Ascending aorta (tissue), 2 donors: Measurements from ENCODE around the gene TMBIM4. TPM values are rescaled to one million over a fixed set of nuclear protein-coding genes. Genes with fewer than 3 reads are reported as not detected.

Source experiments
- DNase-seq, 2 donors: peaks; one replicate each; pipeline ENCODE4 v3.0.0-alpha.2; 2019; ENCODE audit warnings: low spot score in 2 of 2
- H3K27ac ChIP-seq, 2 donors: fragments of 200-600 bp; sonication (generic); one replicate each; pipeline ENCODE4 v1.5.1; 2016 to 2017; ENCODE audit warnings: mild to moderate bottlenecking in 1 of 2
- H3K27me3 ChIP-seq: fragments of 200-600 bp; sonication (generic); one replicate; pipeline ENCODE4 v1.5.1; 2017
- H3K36me3 ChIP-seq, 2 donors: fragments of 200-600 bp; sonication (generic); one replicate each; pipeline ENCODE4 v1.5.1; 2016
- H3K4me1 ChIP-seq, 2 donors: fragments of 200-600 bp; sonication (generic); one replicate each; pipeline ENCODE4 v1.5.1; 2016 to 2017; ENCODE audit warnings: mild to moderate bottlenecking in 1 of 2
- H3K4me3 ChIP-seq, 2 donors: fragments of 200-600 bp; sonication (generic); one replicate each; pipeline ENCODE4 v1.5.1; 2016 to 2017; ENCODE audit warnings: mild to moderate bottlenecking in 1 of 2
- H3K9me3 ChIP-seq, 2 donors: fragments of 200-600 bp; sonication (generic); one replicate each; pipeline ENCODE4 v1.5.1; 2016
- intact Hi-C: fragments of 100-400 bp; cut with DNase I; formaldehyde crosslinking; loops from one replicate; pipeline ENCODE4 v1.15.1; 2023
- total RNA-seq: library from RNA; depleted of rRNA; stranded (reverse); fragments of >200 nt; gene quantifications from one replicate; pipeline ENCODE4 v1.1.0, GENCODE V29; 2016
- TF ChIP-seq, protein P1 (sequence below), 3 experiments: fragments of 200-600 bp in 2 of 3; fragments of 450-650 bp in 1 of 3; sonication (generic) in 2 of 3; IDR thresholded peaks; one replicate each; pipeline ENCODE4 v1.5.1; 2016 to 2019; ENCODE audit warnings: antibody characterized with exemption in 3 of 3, mild to moderate bottlenecking in 1 of 3, moderate library complexity in 1 of 3

The TMBIM4 gene
- total RNA-seq, 1 donor from 2014 or later: 114 TPM

DNA sequence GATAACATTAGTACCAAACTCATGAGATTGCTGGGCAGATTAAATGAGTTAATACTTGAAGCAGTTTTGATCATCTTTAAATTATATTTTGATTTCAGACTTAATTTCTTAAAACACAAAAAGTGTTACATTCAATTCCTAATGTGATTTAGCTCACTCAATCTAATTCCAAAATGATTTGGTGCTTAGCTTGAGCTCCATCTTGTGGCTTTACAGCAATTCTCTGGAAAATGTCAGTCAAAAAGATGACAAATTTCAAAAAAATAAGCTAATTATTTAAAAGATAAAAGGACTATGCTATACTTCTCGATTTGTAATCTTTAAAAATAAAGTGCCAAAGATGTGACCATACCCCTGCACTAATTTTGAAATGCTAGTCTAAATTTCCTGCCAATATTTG, 49.3 kb downstream of the TMBIM4 start:
- Histone ChIP-seq H3K36me3 (peaks cover 16 to 41% of the 10 kb centered on the region in 2 donors), H3K4me3 (no peak overlapping the region), H3K4me1 (peaks cover 0 to 8% of the 10 kb centered on the region in 2 donors), H3K27ac (no peak overlapping the region), H3K27me3 (no peaks in the 10 kb centered on the region), H3K9me3 (no peaks in the 10 kb centered on the region)
- TF ChIP-seq, protein P1, sequence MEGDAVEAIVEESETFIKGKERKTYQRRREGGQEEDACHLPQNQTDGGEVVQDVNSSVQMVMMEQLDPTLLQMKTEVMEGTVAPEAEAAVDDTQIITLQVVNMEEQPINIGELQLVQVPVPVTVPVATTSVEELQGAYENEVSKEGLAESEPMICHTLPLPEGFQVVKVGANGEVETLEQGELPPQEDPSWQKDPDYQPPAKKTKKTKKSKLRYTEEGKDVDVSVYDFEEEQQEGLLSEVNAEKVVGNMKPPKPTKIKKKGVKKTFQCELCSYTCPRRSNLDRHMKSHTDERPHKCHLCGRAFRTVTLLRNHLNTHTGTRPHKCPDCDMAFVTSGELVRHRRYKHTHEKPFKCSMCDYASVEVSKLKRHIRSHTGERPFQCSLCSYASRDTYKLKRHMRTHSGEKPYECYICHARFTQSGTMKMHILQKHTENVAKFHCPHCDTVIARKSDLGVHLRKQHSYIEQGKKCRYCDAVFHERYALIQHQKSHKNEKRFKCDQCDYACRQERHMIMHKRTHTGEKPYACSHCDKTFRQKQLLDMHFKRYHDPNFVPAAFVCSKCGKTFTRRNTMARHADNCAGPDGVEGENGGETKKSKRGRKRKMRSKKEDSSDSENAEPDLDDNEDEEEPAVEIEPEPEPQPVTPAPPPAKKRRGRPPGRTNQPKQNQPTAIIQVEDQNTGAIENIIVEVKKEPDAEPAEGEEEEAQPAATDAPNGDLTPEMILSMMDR (IDR thresholded peaks at IDR 0.05): no peak
- no peak for DNase-seq
- intact Hi-C loops: no loop called here

DNA sequence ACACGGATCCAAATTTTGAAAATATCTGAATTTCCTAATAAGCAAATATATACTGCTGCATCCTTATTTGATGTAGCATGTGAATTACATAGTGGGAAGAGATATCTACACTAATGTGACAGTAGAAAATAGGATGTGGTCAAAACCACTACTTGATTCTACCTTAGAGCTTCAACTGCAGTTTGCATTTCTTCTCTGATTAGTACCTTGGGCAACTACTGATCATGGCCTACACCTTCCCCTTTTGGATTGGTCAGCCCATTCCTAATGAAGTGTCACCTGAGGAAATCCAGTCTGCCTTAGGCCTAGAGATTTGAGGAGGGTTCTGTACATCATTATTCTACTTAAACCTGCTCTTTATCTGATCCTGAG, 49.9 kb downstream of the TMBIM4 start:
- Histone ChIP-seq H3K27ac (peak overlapping the region in 1 of 2 donors; percentile 49), H3K4me1 (peaks cover 0 to 8% of the 10 kb centered on the region in 2 donors), H3K27me3 (no peaks in the 10 kb centered on the region), H3K9me3 (no peaks in the 10 kb centered on the region), H3K4me3 (no peak overlapping the region), H3K36me3 (peaks cover 16 to 35% of the 10 kb centered on the region in 2 donors)
- intact Hi-C loops: no loop called here
- TF ChIP-seq, protein P1 (IDR thresholded peaks at IDR 0.05): no peak
- DNase-seq: no peak

DNA sequence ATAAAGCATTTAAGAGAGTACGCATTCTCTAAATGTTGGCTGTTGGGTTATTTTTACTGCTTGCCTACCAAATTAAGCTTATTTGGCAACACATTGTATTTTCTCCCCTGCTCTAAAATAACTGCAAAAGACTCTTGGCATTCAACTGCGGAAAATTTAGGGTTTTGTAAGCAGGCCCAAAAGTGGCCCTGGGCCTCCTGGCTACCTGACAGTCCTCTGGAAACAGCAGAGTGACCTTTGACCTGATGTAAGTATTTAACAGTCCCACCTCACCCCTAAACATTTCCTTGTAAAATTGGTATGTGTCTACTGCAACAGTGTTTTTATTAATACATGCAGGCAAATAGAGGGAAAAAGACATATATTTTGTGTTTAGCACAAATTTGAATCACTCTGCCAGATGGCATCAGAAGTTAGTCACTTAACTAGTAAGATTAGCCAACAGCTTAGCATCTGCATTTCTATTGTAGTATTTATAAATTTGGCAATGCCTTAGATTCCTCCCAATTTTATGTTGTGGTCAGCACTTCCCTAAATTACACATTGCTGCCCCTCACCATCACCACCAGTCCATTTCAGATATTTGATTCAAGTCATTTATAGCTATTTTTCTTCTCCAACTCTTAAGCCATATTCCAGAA, 50.4 kb downstream of the TMBIM4 start:
- Histone ChIP-seq H3K4me1 (peaks cover 0 to 8% of the 10 kb centered on the region in 2 donors), H3K36me3 (peaks cover 15 to 30% of the 10 kb centered on the region in 2 donors), H3K4me3 (no peak overlapping the region), H3K27me3 (no peaks in the 10 kb centered on the region), H3K9me3 (no peaks in the 10 kb centered on the region), H3K27ac (no peak overlapping the region)
- DNase-seq: no peak
- TF ChIP-seq, protein P1 (IDR thresholded peaks at IDR 0.05): no peak
- intact Hi-C loops: no loop called here

DNA sequence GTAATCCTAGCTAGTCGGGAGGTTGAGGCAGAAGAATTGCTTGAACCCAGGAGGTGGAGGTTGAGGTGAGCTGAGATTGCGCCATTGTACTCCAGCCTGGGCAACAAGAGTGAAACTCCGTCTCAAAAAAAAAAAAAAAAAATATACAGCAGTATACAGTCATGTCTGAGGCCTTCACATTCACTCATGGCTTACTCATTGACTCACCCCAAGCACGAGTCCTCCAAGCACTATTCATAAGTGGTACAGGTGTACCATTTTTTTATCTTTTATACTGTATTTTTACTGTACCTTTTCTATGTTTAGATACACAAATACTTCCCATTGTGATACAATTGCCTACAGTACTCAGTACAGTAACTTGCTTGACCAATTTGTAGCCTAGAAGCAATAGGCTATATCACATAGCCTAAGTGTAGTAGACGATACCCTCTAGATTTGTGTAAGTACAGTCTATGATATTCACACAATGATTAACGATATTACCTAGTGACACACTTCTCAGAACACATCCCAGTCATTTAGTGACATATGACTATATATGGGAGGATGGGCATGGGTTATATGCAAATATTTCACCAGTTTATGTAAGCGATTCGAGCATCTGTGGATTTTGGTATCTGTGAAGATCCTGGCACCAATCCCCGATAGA, 51.4 kb downstream of the TMBIM4 start:
- no peak overlapping the region for H3K27ac ChIP-seq
- TF ChIP-seq, protein P1 (IDR thresholded peaks at IDR 0.05): no peak
- peaks cover 0 to 8% of the 10 kb centered on the region in 2 donors for H3K4me1 ChIP-seq
- H3K9me3 ChIP-seq: no peaks in the 10 kb centered on the region
- no peak overlapping the region for H3K4me3 ChIP-seq
- H3K36me3 ChIP-seq: peaks cover 7 to 21% of the 10 kb centered on the region in 2 donors
- intact Hi-C loops: no loop called here
- H3K27me3 ChIP-seq: no peaks in the 10 kb centered on the region
- no peak for DNase-seq

DNA sequence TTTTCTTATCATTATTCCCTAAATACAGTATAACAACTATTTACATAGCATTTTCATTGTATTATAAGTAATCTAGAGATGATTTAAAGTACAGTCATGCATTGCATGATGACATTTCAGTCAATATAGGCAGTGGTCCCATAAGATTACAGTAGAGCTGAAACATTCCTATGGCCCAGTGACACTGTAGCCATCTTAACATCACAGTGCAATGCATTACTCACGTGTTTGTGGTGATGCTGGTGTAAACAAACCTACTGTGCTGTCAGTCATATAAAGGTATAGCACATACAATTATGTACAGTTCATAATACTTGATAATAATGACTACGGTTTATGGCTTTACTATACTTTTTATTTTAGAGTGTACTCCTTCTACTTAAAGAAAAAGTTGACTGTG, 52.6 kb downstream of the TMBIM4 start:
- H3K9me3 ChIP-seq: no peaks in the 10 kb centered on the region
- TF ChIP-seq, protein P1 (IDR thresholded peaks at IDR 0.05): no peak
- no peak overlapping the region for H3K4me3 ChIP-seq
- DNase-seq: no peak
- intact Hi-C loops: no loop called here
- no peak overlapping the region for H3K27ac ChIP-seq
- H3K27me3 ChIP-seq: no peaks in the 10 kb centered on the region
- peaks cover 0 to 9% of the 10 kb centered on the region in 2 donors for H3K36me3 ChIP-seq
- peaks cover 0 to 8% of the 10 kb centered on the region in 2 donors for H3K4me1 ChIP-seq
